WTC11 (cell line): ENCODE data around the gene TGM2. TPM values are rescaled to one million over a fixed set of nuclear protein-coding genes. Genes with fewer than 3 reads are reported as not detected.

Source experiments
- ATAC-seq: fragments of 200-7000 bp; cut with Tn5 transposase; 2 replicates; pipeline ENCODE4 v1.10.0; 2021; ENCODE audit warnings: mild to moderate bottlenecking, moderate library complexity
- CTCF ChIA-PET: fragments of 300-600 bp; sonication (Branson Sonifier 250); formaldehyde crosslinking; loops from one replicate; lab custom pipeline; 2021; ENCODE audit warnings: antibody characterized with exemption; lab: Charles Lee
- POLR2A ChIA-PET: fragments of 350-600 bp; sonication (Branson Sonifier 250); formaldehyde crosslinking; loops from one replicate; lab custom pipeline; 2021; ENCODE audit warnings: antibody characterized with exemption; lab: Charles Lee
- DNase-seq: peaks from one replicate; pipeline ENCODE4 v3.0.0; 2021; ENCODE audit warnings: low spot score
- H3K27ac Mint-ChIP-seq: 2 replicates; pipeline ENCODE4 v1.8.0; 2021; ENCODE audit warnings: mixed read lengths
- H3K27me3 Mint-ChIP-seq: 2 replicates; pipeline ENCODE4 v1.8.0; 2021; ENCODE audit warnings: low read depth, mild to moderate bottlenecking, moderate library complexity, mixed read lengths
- H3K36me3 Mint-ChIP-seq: 2 replicates; pipeline ENCODE4 v1.8.0; 2021; ENCODE audit warnings: mixed read lengths
- H3K4me1 Mint-ChIP-seq: 2 replicates; pipeline ENCODE4 v1.8.0; 2022; ENCODE audit warnings: mixed read lengths
- H3K4me3 Mint-ChIP-seq: 2 replicates; pipeline ENCODE4 v1.8.0; 2021; ENCODE audit warnings: mild to moderate bottlenecking, moderate library complexity, mixed read lengths
- H3K9me3 Mint-ChIP-seq: 2 replicates; pipeline ENCODE4 v1.8.0; 2021; ENCODE audit warnings: mixed read lengths
- CREB1 ChIP-seq: sonication (generic); formaldehyde crosslinking; IDR thresholded peaks from 2 replicates; pipeline ENCODE4 v1.8.0; 2023; ENCODE audit warnings: mild to moderate bottlenecking, missing genetic modification reagents
- ELF4 ChIP-seq: sonication (generic); formaldehyde crosslinking; IDR thresholded peaks from 2 replicates; pipeline ENCODE4 v1.8.1; 2022; ENCODE audit warnings: low read depth, mild to moderate bottlenecking, moderate library complexity, missing genetic modification reagents
- ESRRA ChIP-seq: sonication (generic); formaldehyde crosslinking; IDR thresholded peaks from 2 replicates; pipeline ENCODE4 v1.8.1; 2022; ENCODE audit warnings: mild to moderate bottlenecking, missing genetic modification reagents, borderline replicate concordance
- FOXK1 ChIP-seq: sonication (generic); formaldehyde crosslinking; IDR thresholded peaks from 2 replicates; pipeline ENCODE4 v1.8.0; 2022; ENCODE audit warnings: mild to moderate bottlenecking, moderate library complexity, missing genetic modification reagents
- GRHL2 ChIP-seq: fragments of 250-450 bp; sonication (Bioruptor Pico); IDR thresholded peaks from 2 replicates; pipeline ENCODE4 v1.8.0; 2022; ENCODE audit warnings: mild to moderate bottlenecking, moderate library complexity; ENCODE audit not compliant: insufficient replicate concordance, severe bottlenecking
- HMGA2 ChIP-seq: fragments of 250-450 bp; sonication (Bioruptor Pico); IDR thresholded peaks from 2 replicates; pipeline ENCODE4 v1.4.0; 2021; ENCODE audit warnings: mild to moderate bottlenecking, moderate library complexity
- NFE2L1 ChIP-seq: sonication (generic); formaldehyde crosslinking; IDR thresholded peaks from 2 replicates; pipeline ENCODE4 v1.8.1; 2023; ENCODE audit warnings: missing genetic modification reagents
- NR2C2 ChIP-seq: sonication (generic); formaldehyde crosslinking; IDR thresholded peaks from 2 replicates; pipeline ENCODE4 v1.8.0; 2022; ENCODE audit warnings: mild to moderate bottlenecking, missing genetic modification reagents
- SOX15 ChIP-seq: fragments of 250-450 bp; sonication (Bioruptor Pico); IDR thresholded peaks from 2 replicates; pipeline ENCODE4 v1.9.0; 2021; ENCODE audit warnings: mild to moderate bottlenecking
- SP1 ChIP-seq: sonication (generic); formaldehyde crosslinking; conservative IDR thresholded peaks from 2 replicates; pipeline ENCODE4 v1.8.1; 2022; ENCODE audit warnings: missing genetic modification reagents
- TCF7 ChIP-seq: sonication (generic); formaldehyde crosslinking; IDR thresholded peaks from 2 replicates; pipeline ENCODE4 v1.8.0; 2022; ENCODE audit warnings: mild to moderate bottlenecking, low read depth, missing genetic modification reagents, moderate library complexity
- TEAD4 ChIP-seq: sonication (generic); formaldehyde crosslinking; IDR thresholded peaks from 2 replicates; pipeline ENCODE4 v1.8.0; 2022; ENCODE audit warnings: mild to moderate bottlenecking, missing genetic modification reagents
- ZNF232 ChIP-seq: sonication (generic); formaldehyde crosslinking; IDR thresholded peaks from 2 replicates; pipeline ENCODE4 v1.8.0; 2022; ENCODE audit warnings: mild to moderate bottlenecking, missing genetic modification reagents
- ZNF263 ChIP-seq: sonication (generic); formaldehyde crosslinking; IDR thresholded peaks from 2 replicates; pipeline ENCODE4 v1.8.1; 2022; ENCODE audit warnings: low read depth, mild to moderate bottlenecking, moderate library complexity, missing genetic modification reagents
- total RNA-seq: library from RNA; stranded (reverse); gene quantifications from 3 replicates; pipeline ENCODE4 v1.2.3, GENCODE V29; 2021
- TF ChIP-seq, protein P1 (sequence below): fragments of 250-450 bp; sonication (Bioruptor Pico); IDR thresholded peaks from 2 replicates; pipeline ENCODE4 v2.1.2; 2022; ENCODE audit warnings: mild to moderate bottlenecking, moderate library complexity
- TF ChIP-seq, protein P2 (sequence below): sonication (generic); formaldehyde crosslinking; IDR thresholded peaks from 2 replicates; pipeline ENCODE4 v1.8.0; 2022; ENCODE audit warnings: mild to moderate bottlenecking, missing genetic modification reagents
- TF ChIP-seq, protein P3 (sequence below): fragments of 250-450 bp; sonication (Bioruptor Pico); IDR thresholded peaks from 2 replicates; pipeline ENCODE4 v1.9.0; 2021; ENCODE audit warnings: moderate library complexity, mild to moderate bottlenecking, inconsistent platforms, borderline replicate concordance
- TF ChIP-seq, protein P4 (sequence below): sonication (generic); formaldehyde crosslinking; IDR thresholded peaks from 2 replicates; pipeline ENCODE4 v1.8.0; 2022; ENCODE audit warnings: mild to moderate bottlenecking, missing genetic modification reagents
- TF ChIP-seq, protein P5 (sequence below): sonication (generic); formaldehyde crosslinking; IDR thresholded peaks from 2 replicates; pipeline ENCODE4 v1.8.0; 2023; ENCODE audit warnings: mild to moderate bottlenecking, missing genetic modification reagents
- TF ChIP-seq, protein P6 (sequence below): sonication (generic); formaldehyde crosslinking; IDR thresholded peaks from 2 replicates; pipeline ENCODE4 v1.8.1; 2022; ENCODE audit warnings: mild to moderate bottlenecking, missing genetic modification reagents, moderate library complexity, borderline replicate concordance

The TGM2 gene
- total RNA-seq, 1 experiment from 2014 or later, result 1.5 TPM

DNA sequence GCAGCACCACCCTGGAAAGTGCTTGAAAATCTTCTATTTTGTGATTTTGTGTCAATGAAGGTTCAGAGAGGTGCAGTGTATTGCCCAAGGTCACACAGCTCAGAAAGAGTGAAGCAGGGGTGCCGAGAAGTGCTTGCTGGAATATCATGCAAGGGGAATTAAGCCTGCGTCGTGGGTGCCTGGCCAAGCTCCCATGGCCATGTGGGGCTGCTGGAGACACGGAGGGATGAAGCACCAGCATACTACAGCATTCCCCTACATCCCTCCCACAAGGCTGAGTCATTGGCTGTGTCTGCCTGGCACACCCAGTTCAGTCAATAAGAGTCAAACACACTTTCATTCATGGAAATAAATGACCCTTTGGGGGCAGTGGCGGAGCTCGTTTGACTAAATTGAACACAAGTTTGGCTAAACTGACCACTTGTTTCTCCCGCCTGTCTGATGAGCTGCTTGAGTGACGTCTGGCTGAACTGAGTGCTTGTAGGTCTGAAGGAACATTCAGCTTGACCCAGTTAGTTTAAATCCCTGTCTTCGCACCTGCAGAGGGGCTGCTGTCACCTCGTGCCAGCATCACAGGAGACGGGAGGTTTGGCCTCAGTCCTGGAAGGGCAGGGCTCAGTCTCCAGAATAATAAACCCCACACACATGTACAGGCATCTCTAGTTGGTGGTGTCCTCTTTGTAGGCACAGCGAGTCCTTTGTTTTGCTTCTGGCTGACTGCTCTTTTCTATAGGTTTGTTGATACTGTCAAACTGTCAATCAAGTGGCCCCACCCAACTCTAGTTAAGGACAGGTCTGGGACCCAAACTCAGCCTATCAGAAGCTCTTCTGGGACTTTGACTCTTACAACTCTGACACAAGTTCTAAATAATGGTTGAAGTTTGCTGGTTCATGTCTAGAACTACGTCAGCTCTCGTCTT is 8.4 kb upstream of the TGM2 start:
- Mint-ChIP-seq H3K4me3 (no peak overlapping the region), H3K4me1 (peaks cover 4% of the 10 kb centered on the region; the same call in 1 of the 2 replicates), H3K36me3 (no peaks in the 10 kb centered on the region), H3K27me3 (no peaks in the 10 kb centered on the region), H3K9me3 (no peaks in the 10 kb centered on the region), H3K27ac (no peak overlapping the region)
- ATAC-seq (no peak), DNase-seq (no peak)
- ChIA-PET CTCF (interaction anchor here (1.0 to 1.3 kb wide), 5 partner anchors 14 to 148 kb away, joined by 3 to 5 read pairs (median 3); no protein-coding TSS in a partner anchor), POLR2A (no interaction called here)
- TF ChIP-seq FOXK1 (CRISPR knock-in tag), result no peak
- TF ChIP-seq, protein P1, sequence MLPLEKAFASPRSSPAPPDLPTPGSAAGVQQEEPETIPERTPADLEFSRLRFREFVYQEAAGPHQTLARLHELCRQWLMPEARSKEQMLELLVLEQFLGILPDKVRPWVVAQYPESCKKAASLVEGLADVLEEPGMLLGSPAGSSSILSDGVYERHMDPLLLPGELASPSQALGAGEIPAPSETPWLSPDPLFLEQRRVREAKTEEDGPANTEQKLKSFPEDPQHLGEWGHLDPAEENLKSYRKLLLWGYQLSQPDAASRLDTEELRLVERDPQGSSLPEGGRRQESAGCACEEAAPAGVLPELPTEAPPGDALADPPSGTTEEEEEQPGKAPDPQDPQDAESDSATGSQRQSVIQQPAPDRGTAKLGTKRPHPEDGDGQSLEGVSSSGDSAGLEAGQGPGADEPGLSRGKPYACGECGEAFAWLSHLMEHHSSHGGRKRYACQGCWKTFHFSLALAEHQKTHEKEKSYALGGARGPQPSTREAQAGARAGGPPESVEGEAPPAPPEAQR, result no peak
- TF ChIP-seq NFE2L1 (CRISPR knock-in tag), result no peak
- TF ChIP-seq CREB1 (CRISPR knock-in tag), result no peak
- TF ChIP-seq SP1, result no peak
- no peak for TF ChIP-seq TEAD4 (CRISPR knock-in tag)
- TF ChIP-seq HMGA2 (CRISPR knock-in tag), result no peak
- no peak for TF ChIP-seq ZNF232 (CRISPR knock-in tag)
- TF ChIP-seq, protein P2, sequence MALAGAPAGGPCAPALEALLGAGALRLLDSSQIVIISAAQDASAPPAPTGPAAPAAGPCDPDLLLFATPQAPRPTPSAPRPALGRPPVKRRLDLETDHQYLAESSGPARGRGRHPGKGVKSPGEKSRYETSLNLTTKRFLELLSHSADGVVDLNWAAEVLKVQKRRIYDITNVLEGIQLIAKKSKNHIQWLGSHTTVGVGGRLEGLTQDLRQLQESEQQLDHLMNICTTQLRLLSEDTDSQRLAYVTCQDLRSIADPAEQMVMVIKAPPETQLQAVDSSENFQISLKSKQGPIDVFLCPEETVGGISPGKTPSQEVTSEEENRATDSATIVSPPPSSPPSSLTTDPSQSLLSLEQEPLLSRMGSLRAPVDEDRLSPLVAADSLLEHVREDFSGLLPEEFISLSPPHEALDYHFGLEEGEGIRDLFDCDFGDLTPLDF (CRISPR knock-in tag), result no peak
- TF ChIP-seq NR2C2, result no peak
- TF ChIP-seq ESRRA (CRISPR knock-in tag), result no peak

DNA sequence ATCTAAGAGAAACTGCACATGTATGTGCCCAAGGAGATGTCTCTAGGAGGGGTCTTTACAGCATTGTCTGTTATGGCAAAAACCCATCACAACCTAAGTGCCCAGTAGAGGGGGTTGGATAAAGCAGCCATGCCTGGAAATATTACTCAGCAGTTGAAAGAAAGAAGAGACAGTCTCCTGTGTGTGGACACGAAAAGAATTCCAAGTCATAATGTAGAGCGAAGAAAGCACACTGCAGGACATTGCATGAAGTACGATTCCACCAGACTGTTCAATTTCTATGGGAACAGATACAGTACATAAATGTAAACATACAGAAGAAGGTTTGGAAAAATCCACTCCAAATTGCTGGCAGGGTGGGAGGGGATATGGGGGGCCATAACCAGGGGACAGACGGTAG is 7.3 kb upstream of the TGM2 start:
- H3K27ac Mint-ChIP-seq, result no peak overlapping the region
- POLR2A ChIA-PET, result no interaction called here
- H3K4me3 Mint-ChIP-seq, result no peak overlapping the region
- TF ChIP-seq, protein P3, sequence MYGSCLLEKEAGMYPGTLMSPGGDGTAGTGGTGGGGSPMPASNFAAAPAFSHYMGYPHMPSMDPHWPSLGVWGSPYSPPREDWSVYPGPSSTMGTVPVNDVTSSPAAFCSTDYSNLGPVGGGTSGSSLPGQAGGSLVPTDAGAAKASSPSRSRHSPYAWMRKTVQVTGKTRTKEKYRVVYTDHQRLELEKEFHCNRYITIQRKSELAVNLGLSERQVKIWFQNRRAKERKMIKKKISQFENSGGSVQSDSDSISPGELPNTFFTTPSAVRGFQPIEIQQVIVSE (CRISPR knock-in tag), result no peak
- TF ChIP-seq GRHL2 (no peak), ZNF263 (CRISPR knock-in tag) (no peak), ELF4 (CRISPR knock-in tag) (no peak), SOX15 (CRISPR knock-in tag) (no peak), TCF7 (no peak)
- TF ChIP-seq, protein P4, sequence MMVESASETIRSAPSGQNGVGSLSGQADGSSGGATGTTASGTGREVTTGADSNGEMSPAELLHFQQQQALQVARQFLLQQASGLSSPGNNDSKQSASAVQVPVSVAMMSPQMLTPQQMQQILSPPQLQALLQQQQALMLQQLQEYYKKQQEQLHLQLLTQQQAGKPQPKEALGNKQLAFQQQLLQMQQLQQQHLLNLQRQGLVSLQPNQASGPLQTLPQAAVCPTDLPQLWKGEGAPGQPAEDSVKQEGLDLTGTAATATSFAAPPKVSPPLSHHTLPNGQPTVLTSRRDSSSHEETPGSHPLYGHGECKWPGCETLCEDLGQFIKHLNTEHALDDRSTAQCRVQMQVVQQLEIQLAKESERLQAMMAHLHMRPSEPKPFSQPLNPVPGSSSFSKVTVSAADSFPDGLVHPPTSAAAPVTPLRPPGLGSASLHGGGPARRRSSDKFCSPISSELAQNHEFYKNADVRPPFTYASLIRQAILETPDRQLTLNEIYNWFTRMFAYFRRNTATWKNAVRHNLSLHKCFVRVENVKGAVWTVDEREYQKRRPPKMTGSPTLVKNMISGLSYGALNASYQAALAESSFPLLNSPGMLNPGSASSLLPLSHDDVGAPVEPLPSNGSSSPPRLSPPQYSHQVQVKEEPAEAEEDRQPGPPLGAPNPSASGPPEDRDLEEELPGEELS, result no peak
- TF ChIP-seq, protein P5, sequence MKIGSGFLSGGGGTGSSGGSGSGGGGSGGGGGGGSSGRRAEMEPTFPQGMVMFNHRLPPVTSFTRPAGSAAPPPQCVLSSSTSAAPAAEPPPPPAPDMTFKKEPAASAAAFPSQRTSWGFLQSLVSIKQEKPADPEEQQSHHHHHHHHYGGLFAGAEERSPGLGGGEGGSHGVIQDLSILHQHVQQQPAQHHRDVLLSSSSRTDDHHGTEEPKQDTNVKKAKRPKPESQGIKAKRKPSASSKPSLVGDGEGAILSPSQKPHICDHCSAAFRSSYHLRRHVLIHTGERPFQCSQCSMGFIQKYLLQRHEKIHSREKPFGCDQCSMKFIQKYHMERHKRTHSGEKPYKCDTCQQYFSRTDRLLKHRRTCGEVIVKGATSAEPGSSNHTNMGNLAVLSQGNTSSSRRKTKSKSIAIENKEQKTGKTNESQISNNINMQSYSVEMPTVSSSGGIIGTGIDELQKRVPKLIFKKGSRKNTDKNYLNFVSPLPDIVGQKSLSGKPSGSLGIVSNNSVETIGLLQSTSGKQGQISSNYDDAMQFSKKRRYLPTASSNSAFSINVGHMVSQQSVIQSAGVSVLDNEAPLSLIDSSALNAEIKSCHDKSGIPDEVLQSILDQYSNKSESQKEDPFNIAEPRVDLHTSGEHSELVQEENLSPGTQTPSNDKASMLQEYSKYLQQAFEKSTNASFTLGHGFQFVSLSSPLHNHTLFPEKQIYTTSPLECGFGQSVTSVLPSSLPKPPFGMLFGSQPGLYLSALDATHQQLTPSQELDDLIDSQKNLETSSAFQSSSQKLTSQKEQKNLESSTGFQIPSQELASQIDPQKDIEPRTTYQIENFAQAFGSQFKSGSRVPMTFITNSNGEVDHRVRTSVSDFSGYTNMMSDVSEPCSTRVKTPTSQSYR, result no peak
- TF ChIP-seq, protein P6, sequence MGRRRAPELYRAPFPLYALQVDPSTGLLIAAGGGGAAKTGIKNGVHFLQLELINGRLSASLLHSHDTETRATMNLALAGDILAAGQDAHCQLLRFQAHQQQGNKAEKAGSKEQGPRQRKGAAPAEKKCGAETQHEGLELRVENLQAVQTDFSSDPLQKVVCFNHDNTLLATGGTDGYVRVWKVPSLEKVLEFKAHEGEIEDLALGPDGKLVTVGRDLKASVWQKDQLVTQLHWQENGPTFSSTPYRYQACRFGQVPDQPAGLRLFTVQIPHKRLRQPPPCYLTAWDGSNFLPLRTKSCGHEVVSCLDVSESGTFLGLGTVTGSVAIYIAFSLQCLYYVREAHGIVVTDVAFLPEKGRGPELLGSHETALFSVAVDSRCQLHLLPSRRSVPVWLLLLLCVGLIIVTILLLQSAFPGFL (CRISPR knock-in tag), result no peak
- no peaks in the 10 kb centered on the region for H3K27me3 Mint-ChIP-seq
- peaks cover 4% of the 10 kb centered on the region; the same call in 1 of the 2 replicates for H3K4me1 Mint-ChIP-seq
- no peaks in the 10 kb centered on the region for H3K9me3 Mint-ChIP-seq
- H3K36me3 Mint-ChIP-seq, result no peaks in the 10 kb centered on the region
- DNase-seq (no peak), ATAC-seq (no peak)
- CTCF ChIA-PET, result no interaction called here
